HepG2 (cell line): ENCODE results near the gene NOL4L. TPM values are rescaled to one million over a fixed set of nuclear protein-coding genes. Genes with fewer than 3 reads are reported as not detected.

Experiments
- ATAC-seq: fragments of 200-7000 bp; cut with Tn5 transposase; 3 replicates; pipeline ENCODE4 v1.9.1; 2020; ENCODE audit warnings: mild to moderate bottlenecking, moderate library complexity
- BruUV-seq: library from RNA; stranded (reverse); fragments of 400-500 nt; replicated peaks from 2 replicates; lab custom pipeline; 2021; lab: Mats Ljungman, UMichigan
- CTCF ChIA-PET: fragments of 300-600 bp; formaldehyde crosslinking; extraction: SDS; loops from one replicate; lab custom pipeline; 2021; ENCODE audit warnings: low total read pairs, inconsistent platforms, low intra/inter-chr PET ratio; lab: Yijun Ruan, JAX
- POLR2A ChIA-PET: fragments of 350-600 bp; sonication (Branson Sonifier 250); formaldehyde crosslinking; loops from one replicate; lab custom pipeline; 2020; ENCODE audit warnings: antibody characterized with exemption, inconsistent platforms; lab: Yijun Ruan, JAX
- DNase-seq: peaks from one replicate; pipeline ENCODE4 v3.0.0-alpha.2; 2015; ENCODE audit warnings: low spot score
- FAIRE-seq: peaks from 3 replicates; lab custom pipeline; 2011; peaks lifted over from hg19 to GRCh38; lab: Jason Lieb, UNC
- H2AFZ ChIP-seq: one replicate; pipeline ENCODE4 v1.6.1; 2011; ENCODE audit warnings: low read length, inconsistent platforms
- H3K27ac ChIP-seq: fragments of 300-600 bp; 3 replicates; pipeline ENCODE4 v1.8.0; 2011; ENCODE audit warnings: mixed run types, mild to moderate bottlenecking, mixed read lengths, low read length, inconsistent platforms; ENCODE audit not compliant: insufficient read depth; ENCODE audit errors: extremely low read length
- H3K27me3 ChIP-seq, 2 experiments: fragments of 200-600 bp in 1 of 2; 2 replicates in 1 of 2; 3 replicates in 1 of 2; pipeline versions ENCODE4 v1.6.0 to v1.8.0; 2011; ENCODE audit warnings: low read length in 2 of 2, mild to moderate bottlenecking in 2 of 2, moderate library complexity in 2 of 2, inconsistent platforms in 1 of 2; ENCODE audit not compliant: insufficient read depth in 2 of 2, control insufficient read depth in 1 of 2
- H3K36me3 ChIP-seq, 2 experiments: fragments of 200-600 bp in 1 of 2; replicated peaks in 1 of 2; 2 replicates in 1 of 2; 3 replicates in 1 of 2; pipeline versions ENCODE4 v1.5.1 to v1.8.0; 2011; ENCODE audit warnings: low read length in 2 of 2, inconsistent platforms in 1 of 2; ENCODE audit not compliant: insufficient read depth in 2 of 2, control insufficient read depth in 1 of 2
- H3K4me1 ChIP-seq: 2 replicates; pipeline ENCODE4 v1.5.1; 2012; ENCODE audit warnings: low read length, inconsistent platforms; ENCODE audit not compliant: insufficient read depth
- H3K4me2 ChIP-seq: 2 replicates; pipeline ENCODE4 v1.6.0; 2011; ENCODE audit warnings: low read depth, low read length, inconsistent platforms
- H3K4me3 ChIP-seq, 3 experiments: fragments of 200-600 bp in 1 of 3; sonication (generic), shearing (Covaris generic) in 1 of 3; replicated peaks in 1 of 3; 2 replicates each; pipeline ENCODE4 v1.5.1; 2011 to 2016; ENCODE audit warnings: low read length in 3 of 3, inconsistent platforms in 2 of 3, low read depth in 2 of 3, mild to moderate bottlenecking in 2 of 3, control low read depth in 1 of 3, mixed read lengths in 1 of 3; ENCODE audit not compliant: insufficient read depth in 1 of 3
- H3K79me2 ChIP-seq: one replicate; pipeline ENCODE4 v1.6.1; 2011; ENCODE audit warnings: low read length, inconsistent platforms; ENCODE audit not compliant: insufficient read depth
- H3K9ac ChIP-seq: 2 replicates; pipeline ENCODE4 v1.6.0; 2011; ENCODE audit warnings: mild to moderate bottlenecking, low read depth, low read length, inconsistent platforms; ENCODE audit not compliant: insufficient read depth
- H3K9me3 ChIP-seq: 2 replicates; pipeline ENCODE4 v1.5.1; 2012; ENCODE audit warnings: mild to moderate bottlenecking, low read length
- H4K20me1 ChIP-seq: 2 replicates; pipeline ENCODE4 v1.6.0; 2011; ENCODE audit warnings: inconsistent platforms, mild to moderate bottlenecking, low read length, moderate library complexity; ENCODE audit not compliant: insufficient read depth
- GABPB1 ChIP-seq: IDR thresholded peaks from 2 replicates; pipeline ENCODE4 v1.6.1; 2016; ENCODE audit warnings: mild to moderate bottlenecking, missing genetic modification reagents, moderate library complexity, missing compliant biosample characterization
- KLF13 ChIP-seq: sonication (generic); formaldehyde crosslinking; IDR thresholded peaks from 2 replicates; pipeline ENCODE4 v1.4.0; 2020; ENCODE audit warnings: mild to moderate bottlenecking, missing genetic modification reagents
- POLR2G ChIP-seq: fragments of 200-400 bp; formaldehyde crosslinking; IDR thresholded peaks from 2 replicates; pipeline ENCODE4 v1.6.1; 2018; ENCODE audit warnings: mild to moderate bottlenecking, low read depth, low read length, moderate library complexity
- SALL1 ChIP-seq: sonication (generic); formaldehyde crosslinking; IDR thresholded peaks from 2 replicates; pipeline ENCODE4 v1.8.0; 2022; ENCODE audit warnings: mild to moderate bottlenecking, missing genetic modification reagents
- TCF7 ChIP-seq: sonication (generic); IDR thresholded peaks from 2 replicates; pipeline ENCODE4 v1.6.1; 2016; ENCODE audit warnings: antibody characterized with exemption, low read depth
- TEAD2 ChIP-seq: sonication (generic); formaldehyde crosslinking; IDR thresholded peaks from 2 replicates; pipeline ENCODE4 v1.9.0; 2021; ENCODE audit warnings: missing genetic modification reagents
- TOE1 ChIP-seq: sonication (generic); formaldehyde crosslinking; IDR thresholded peaks from 2 replicates; pipeline ENCODE4 v1.4.0; 2020; ENCODE audit warnings: mild to moderate bottlenecking, missing genetic modification reagents
- TP53 ChIP-seq: sonication (generic); formaldehyde crosslinking; conservative IDR thresholded peaks from 2 replicates; pipeline ENCODE4 v1.4.0; 2020; ENCODE audit warnings: missing genetic modification reagents
- ZNF17 ChIP-seq: sonication (generic); formaldehyde crosslinking; IDR thresholded peaks from 2 replicates; pipeline ENCODE4 v1.5.0; 2020; ENCODE audit warnings: mild to moderate bottlenecking, missing genetic modification reagents
- ZNF496 ChIP-seq: sonication (generic); formaldehyde crosslinking; IDR thresholded peaks from 2 replicates; pipeline ENCODE4 v1.8.1; 2023; ENCODE audit warnings: mild to moderate bottlenecking, moderate library complexity, missing genetic modification reagents; ENCODE audit not compliant: insufficient replicate concordance
- ZNF713 ChIP-seq: sonication (generic); formaldehyde crosslinking; IDR thresholded peaks from 2 replicates; pipeline ENCODE4 v1.4.0; 2020; ENCODE audit warnings: mild to moderate bottlenecking, missing genetic modification reagents
- ZNF878 ChIP-seq: sonication (generic); formaldehyde crosslinking; IDR thresholded peaks from 2 replicates; pipeline ENCODE4 v1.8.1; 2023; ENCODE audit warnings: mild to moderate bottlenecking, missing genetic modification reagents, moderate library complexity
- WGBS: methylation state at CpG from one replicate; pipeline ENCODE4 v1.1.6; 2017; ENCODE audit warnings: low lambda C conversion rate; 5-methylcytosine and 5-hydroxymethylcytosine counted together
- in situ Hi-C: cut with HindIII; loops from 2 replicates; pipeline ENCODE4 v1.10.0; 2017; ENCODE audit warnings: low pct_unique_long_range_greater_than_20kb; ENCODE audit not compliant: extremely low pct_ligation_motif_present
- intact Hi-C: fragments of 100-400 bp; cut with micrococcal nuclease; formaldehyde crosslinking; loops from one replicate; pipeline ENCODE4 v1.10.0; 2022; ENCODE audit not compliant: unreplicated experiment
- polyA plus RNA-seq, 8 experiments: library from polyadenylated mRNA; depleted of rRNA in 3 of 8; stranded (reverse) in 7 of 8; unstranded in 1 of 8; fragments of >200 nt; fragmentation: Illumina TruSeq in 4 of 8; extraction: Trizol in 4 of 8; gene quantifications; 2 replicates each; pipeline versions ENCODE4 v1.2.1 to v1.2.3, GENCODE V29; 2011 to 2016; ENCODE audit warnings: low read depth in 4 of 8, missing spikeins in 1 of 8, mixed read lengths in 1 of 8; ENCODE audit not compliant: insufficient read depth in 1 of 8
- total RNA-seq, 5 experiments: library from RNA; depleted of rRNA; stranded (reverse); fragments of >200 nt; fragmentation: Illumina TruSeq; extraction: Trizol; gene quantifications; 2 replicates each; pipeline ENCODE4 v1.2.3, GENCODE V29; 2016; ENCODE audit warnings: low read depth in 1 of 5
- TF ChIP-seq, protein P1 (sequence below): sonication (generic); formaldehyde crosslinking; IDR thresholded peaks from 2 replicates; pipeline ENCODE4 v1.5.0; 2020; ENCODE audit warnings: missing genetic modification reagents, mild to moderate bottlenecking, borderline replicate concordance
- TF ChIP-seq, protein P2 (sequence below): sonication (generic); formaldehyde crosslinking; IDR thresholded peaks from 2 replicates; pipeline ENCODE4 v1.4.0; 2020; ENCODE audit warnings: missing genetic modification reagents
- TF ChIP-seq, protein P3 (sequence below): sonication (generic); formaldehyde crosslinking; IDR thresholded peaks from 2 replicates; pipeline ENCODE4 v1.5.1; 2020; ENCODE audit warnings: mild to moderate bottlenecking, missing genetic modification reagents, moderate library complexity
- TF ChIP-seq, protein P4 (sequence below): sonication (generic); formaldehyde crosslinking; IDR thresholded peaks from 2 replicates; pipeline ENCODE4 v1.5.0; 2020; ENCODE audit warnings: missing genetic modification reagents, mild to moderate bottlenecking, borderline replicate concordance
- TF ChIP-seq, protein P5 (sequence below): sonication (generic); formaldehyde crosslinking; IDR thresholded peaks from 2 replicates; pipeline ENCODE4 v1.4.0; 2020; ENCODE audit warnings: mild to moderate bottlenecking, missing genetic modification reagents
- TF ChIP-seq, protein P6 (sequence below): sonication (generic); formaldehyde crosslinking; IDR thresholded peaks from 2 replicates; pipeline ENCODE4 v1.5.0; 2020; ENCODE audit warnings: mild to moderate bottlenecking, missing genetic modification reagents

The NOL4L gene
- total and polyA plus RNA-seq, 2 of the 13 experiments (the other 11 are each of a cell fraction or from before 2014, with no cell fraction given) = 16.6 to 35.4 TPM

DNA sequence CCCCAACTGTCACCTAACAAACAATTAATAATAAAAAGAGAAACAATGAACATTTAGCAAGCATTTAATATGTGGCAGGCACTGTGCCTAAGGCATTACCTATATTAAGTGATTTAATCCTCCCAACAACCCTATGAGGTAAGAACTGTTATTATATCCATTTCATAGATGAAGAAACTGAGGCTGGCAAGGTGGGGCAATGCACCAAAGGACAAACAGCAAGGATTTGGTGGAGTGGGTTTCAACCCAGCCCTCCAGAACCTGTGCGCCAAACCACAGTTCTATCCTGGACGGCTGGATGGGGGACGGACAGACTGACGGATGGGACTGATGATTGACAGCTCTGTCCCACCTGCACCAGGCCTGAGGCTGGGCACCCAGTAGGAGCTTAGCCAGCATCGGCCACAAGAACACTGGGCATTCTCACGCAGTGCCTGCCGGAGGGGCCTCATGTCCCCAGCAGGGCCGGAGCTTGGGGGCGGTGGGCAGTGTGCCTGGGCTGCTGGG, 24.6 kb downstream of the NOL4L start:
- no peaks in the 10 kb centered on the region for H3K9me3 ChIP-seq
- H2AFZ ChIP-seq = no peak overlapping the region
- no peak for DNase-seq
- CTCF ChIA-PET = no interaction called here
- H3K4me1 ChIP-seq = peaks cover 94% of the 10 kb centered on the region
- ATAC-seq = no peak
- no peaks in the 10 kb centered on the region; a peak in 2 of 5 replicates for H3K36me3 ChIP-seq
- H3K27ac ChIP-seq = peak overlapping the region; percentile 68
- H3K4me3 ChIP-seq = peak overlapping the region in 2 of 3 experiments; percentile 45 to 65; a peak in 4 of 6 replicates
- WGBS = 48% methylated on average over 9 of the region's 9 CpGs
- intact Hi-C loops = loop anchor here (5.0 kb wide), 1 partner anchor 38 kb away; no protein-coding TSS in a partner anchor
- H3K79me2 ChIP-seq = no peaks in the 10 kb centered on the region
- H3K9ac ChIP-seq = peak overlapping the region; percentile 33; the same call in 1 of the 2 replicates
- no peak for FAIRE-seq
- POLR2A ChIA-PET = interaction anchor here (0.8 to 6.7 kb wide), 8 partner anchors 8 to 37 kb away, joined by 3 to 124 read pairs (median 10); no protein-coding TSS in a partner anchor
- peak overlapping the region; percentile 89 for H3K4me2 ChIP-seq
- BruUV-seq = no TSS peak
- H4K20me1 ChIP-seq = no peaks in the 10 kb centered on the region
- in situ Hi-C loops = no loop called here
- no peaks in the 10 kb centered on the region for H3K27me3 ChIP-seq
- TF ChIP-seq KLF13 (CRISPR knock-in tag) = no peak
- no peak for TF ChIP-seq TCF7
- TF ChIP-seq, protein P1, sequence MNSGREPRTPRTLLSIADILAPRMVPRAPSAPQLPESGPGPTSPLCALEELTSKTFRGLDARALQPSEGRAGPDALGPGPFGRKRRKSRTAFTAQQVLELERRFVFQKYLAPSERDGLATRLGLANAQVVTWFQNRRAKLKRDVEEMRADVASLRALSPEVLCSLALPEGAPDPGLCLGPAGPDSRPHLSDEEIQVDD (CRISPR knock-in tag) = 0 out of 2 replicates have a peak, but pooled peaks have one; percentile 48
- TF ChIP-seq ZNF878 = no peak
- TF ChIP-seq, protein P2, sequence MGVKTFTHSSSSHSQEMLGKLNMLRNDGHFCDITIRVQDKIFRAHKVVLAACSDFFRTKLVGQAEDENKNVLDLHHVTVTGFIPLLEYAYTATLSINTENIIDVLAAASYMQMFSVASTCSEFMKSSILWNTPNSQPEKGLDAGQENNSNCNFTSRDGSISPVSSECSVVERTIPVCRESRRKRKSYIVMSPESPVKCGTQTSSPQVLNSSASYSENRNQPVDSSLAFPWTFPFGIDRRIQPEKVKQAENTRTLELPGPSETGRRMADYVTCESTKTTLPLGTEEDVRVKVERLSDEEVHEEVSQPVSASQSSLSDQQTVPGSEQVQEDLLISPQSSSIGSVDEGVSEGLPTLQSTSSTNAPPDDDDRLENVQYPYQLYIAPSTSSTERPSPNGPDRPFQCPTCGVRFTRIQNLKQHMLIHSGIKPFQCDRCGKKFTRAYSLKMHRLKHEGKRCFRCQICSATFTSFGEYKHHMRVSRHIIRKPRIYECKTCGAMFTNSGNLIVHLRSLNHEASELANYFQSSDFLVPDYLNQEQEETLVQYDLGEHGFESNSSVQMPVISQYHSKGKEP = no peak
- TF ChIP-seq, protein P3, sequence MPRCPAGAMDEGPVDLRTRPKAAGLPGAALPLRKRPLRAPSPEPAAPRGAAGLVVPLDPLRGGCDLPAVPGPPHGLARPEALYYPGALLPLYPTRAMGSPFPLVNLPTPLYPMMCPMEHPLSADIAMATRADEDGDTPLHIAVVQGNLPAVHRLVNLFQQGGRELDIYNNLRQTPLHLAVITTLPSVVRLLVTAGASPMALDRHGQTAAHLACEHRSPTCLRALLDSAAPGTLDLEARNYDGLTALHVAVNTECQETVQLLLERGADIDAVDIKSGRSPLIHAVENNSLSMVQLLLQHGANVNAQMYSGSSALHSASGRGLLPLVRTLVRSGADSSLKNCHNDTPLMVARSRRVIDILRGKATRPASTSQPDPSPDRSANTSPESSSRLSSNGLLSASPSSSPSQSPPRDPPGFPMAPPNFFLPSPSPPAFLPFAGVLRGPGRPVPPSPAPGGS (CRISPR knock-in tag) = no peak
- TF ChIP-seq, protein P4, sequence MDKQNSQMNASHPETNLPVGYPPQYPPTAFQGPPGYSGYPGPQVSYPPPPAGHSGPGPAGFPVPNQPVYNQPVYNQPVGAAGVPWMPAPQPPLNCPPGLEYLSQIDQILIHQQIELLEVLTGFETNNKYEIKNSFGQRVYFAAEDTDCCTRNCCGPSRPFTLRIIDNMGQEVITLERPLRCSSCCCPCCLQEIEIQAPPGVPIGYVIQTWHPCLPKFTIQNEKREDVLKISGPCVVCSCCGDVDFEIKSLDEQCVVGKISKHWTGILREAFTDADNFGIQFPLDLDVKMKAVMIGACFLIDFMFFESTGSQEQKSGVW (CRISPR knock-in tag) = no peak
- no peak for TF ChIP-seq SALL1 (CRISPR knock-in tag)
- TF ChIP-seq, protein P5, sequence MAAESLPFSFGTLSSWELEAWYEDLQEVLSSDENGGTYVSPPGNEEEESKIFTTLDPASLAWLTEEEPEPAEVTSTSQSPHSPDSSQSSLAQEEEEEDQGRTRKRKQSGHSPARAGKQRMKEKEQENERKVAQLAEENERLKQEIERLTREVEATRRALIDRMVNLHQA (CRISPR knock-in tag) = no peak
- no peak for TF ChIP-seq POLR2G
- TF ChIP-seq, protein P6, sequence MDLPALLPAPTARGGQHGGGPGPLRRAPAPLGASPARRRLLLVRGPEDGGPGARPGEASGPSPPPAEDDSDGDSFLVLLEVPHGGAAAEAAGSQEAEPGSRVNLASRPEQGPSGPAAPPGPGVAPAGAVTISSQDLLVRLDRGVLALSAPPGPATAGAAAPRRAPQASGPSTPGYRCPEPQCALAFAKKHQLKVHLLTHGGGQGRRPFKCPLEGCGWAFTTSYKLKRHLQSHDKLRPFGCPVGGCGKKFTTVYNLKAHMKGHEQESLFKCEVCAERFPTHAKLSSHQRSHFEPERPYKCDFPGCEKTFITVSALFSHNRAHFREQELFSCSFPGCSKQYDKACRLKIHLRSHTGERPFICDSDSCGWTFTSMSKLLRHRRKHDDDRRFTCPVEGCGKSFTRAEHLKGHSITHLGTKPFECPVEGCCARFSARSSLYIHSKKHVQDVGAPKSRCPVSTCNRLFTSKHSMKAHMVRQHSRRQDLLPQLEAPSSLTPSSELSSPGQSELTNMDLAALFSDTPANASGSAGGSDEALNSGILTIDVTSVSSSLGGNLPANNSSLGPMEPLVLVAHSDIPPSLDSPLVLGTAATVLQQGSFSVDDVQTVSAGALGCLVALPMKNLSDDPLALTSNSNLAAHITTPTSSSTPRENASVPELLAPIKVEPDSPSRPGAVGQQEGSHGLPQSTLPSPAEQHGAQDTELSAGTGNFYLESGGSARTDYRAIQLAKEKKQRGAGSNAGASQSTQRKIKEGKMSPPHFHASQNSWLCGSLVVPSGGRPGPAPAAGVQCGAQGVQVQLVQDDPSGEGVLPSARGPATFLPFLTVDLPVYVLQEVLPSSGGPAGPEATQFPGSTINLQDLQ = no peak
- TF ChIP-seq TP53 (CRISPR knock-in tag) = no peak
- no peak for TF ChIP-seq TOE1
- TF ChIP-seq TEAD2 (CRISPR knock-in tag) = no peak
- TF ChIP-seq GABPB1 (CRISPR knock-in tag) = 0 out of 2 replicates have a peak, but pooled peaks have one; percentile 44
- TF ChIP-seq ZNF496 (CRISPR knock-in tag) = no peak
- TF ChIP-seq ZNF713 (CRISPR knock-in tag) = no peak
- TF ChIP-seq ZNF17 = no peak
